HG02678 (cell line): ENCODE measurements around the gene CELSR1.
A peak's percentile ranks its signal among the peaks of the same experiment; 100 is the strongest.

Source experiments
- ATAC-seq: cut with Tn5 transposase; IDR thresholded peaks from one replicate; pipeline ENCODE4 v1.9.1; 2021; ENCODE audit warnings: mild to moderate bottlenecking, moderate library complexity; ENCODE audit not compliant: unreplicated experiment

Gene CELSR1

DNA sequence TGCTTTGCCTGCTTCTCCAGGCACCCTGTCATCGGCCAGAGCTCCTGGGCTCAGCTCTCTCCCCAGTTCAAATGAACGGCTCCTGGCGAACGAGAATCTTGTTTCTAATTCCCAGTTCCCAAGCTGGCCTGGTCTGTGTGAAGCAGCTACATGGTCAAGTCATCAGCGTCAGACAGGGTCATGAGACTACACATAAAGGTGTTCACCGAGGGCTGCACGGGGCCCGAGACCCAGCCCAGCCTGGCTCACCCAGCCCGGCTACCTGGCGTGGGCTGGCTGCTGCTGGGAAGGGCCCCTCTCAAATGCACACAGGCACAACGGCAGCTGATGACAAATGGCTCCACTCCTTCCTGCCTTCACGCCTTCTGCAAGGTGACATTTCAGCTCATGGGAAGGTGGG lies 14.6 kb upstream of the CELSR1 start:
- ATAC-seq: no peak

DNA sequence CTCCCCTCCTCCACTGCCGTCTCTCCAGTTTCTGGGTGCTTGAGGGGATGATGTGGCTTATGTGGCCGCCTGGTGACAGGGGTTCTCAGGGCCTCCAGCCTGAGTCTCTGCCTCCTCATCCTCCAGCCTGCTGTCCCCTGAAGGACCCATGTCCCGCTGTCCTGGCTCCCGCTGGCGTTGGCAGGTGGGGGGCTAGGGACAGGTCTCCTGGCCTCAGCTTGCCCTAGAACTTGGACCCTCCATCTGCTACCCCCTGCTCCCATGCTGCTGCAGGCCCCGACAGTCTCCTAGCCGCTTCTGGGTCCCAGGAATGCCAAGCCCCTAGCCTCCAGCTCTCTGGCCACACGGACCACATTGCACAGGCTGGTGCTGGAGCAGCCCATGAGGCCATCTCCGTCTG lies 13.9 kb upstream of the CELSR1 start:
- ATAC-seq: no peak

DNA sequence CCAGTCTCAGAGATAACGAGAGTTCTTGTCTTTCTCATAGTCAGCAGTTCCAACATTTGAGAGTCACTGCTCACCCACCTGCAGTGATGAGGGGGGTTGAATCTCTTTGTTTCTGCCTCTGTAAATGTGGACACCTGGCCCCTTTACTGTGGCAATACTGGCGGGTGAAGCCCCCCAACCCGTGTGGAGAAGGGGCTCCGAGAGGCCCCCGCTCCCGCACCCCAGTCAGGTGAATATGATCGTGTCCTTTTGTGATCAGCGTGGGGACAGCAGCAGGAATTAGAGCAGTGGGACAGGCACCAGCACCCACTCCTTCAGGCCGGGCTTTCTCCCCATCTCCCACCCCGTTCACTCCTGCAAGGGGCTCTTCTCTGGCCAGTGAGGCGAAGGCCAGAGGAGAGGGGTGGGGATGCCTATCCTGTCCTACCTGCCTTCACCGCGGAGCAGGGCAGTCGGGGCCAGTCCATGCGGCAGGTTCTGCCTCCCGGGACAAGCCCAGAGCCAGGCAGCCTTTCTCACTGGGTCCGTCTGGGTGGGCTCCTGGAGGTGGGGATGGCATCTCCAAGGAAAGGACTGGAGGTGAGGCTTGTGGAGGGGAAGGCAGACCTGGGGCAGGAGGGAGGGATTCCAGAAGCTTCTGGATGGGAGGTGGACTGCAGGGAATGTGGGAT lies 12.7 kb upstream of the CELSR1 start:
- no peak for ATAC-seq

DNA sequence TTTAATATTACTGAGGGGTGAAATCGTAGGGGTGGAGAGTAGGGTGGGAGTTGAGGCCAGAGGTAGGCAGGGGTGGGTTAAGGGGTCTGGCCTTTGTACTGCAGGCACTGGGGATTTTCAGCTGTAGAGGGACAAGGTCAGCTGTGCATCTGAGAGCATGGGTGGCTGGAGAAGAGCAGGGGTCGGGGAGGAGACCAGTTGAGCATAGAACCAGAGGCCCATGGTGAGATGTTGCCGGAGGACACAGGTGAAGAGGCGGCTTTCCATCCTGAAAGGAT lies 12.1 kb upstream of the CELSR1 start:
- ATAC-seq: no peak

DNA sequence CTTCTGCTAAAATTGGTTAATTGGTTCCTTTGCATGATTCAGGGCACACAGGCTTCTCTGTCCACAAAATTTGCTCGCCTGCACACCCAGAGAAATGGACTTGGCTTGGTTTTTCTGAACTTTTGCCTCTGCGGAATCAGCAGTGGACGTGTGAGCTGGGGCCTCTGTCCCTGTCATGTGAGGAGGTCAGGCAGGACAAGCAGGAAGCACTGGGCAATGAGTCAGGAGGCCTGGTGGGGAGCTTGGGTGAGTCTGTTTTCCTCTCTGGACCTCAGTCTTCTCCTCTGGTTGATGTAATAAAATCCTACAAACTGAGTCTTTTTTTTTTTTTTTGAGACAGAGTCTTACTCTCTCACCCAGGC lies 10.4 kb upstream of the CELSR1 start:
- ATAC-seq: no peak

DNA sequence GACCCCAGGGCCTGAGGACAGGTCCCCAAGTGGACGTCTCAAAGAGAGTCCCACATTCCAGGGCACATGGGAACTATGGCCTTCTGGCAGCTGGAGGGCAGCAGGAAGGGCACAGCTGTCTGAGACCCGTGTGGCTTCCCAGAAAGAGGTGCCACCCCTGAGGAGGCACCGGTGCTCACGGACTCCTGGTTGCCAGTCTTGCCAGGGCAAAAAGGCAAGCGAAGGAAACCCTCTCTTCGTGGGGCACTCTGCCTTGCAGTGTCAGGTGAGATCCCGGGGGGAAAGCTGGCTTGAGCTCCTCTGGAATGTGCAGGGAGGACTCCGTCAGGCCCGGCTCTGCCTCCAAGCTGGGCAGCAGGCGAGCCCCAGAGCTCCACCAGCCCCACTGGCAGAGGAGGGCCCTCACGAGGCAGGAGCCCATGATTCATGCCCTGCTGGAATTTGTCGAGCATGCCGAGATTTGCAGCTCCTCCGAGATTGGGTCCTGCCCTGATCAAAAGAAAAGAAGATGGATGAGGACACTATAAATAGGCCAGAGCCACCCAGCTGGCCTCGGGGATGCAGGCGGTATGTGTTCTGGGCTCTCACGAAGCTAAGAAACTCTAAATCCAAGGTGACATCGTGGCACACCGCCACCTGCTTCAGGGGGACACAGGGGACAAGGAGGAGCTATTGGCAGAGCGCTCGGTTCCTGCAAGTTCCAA lies 9.9 kb upstream of the CELSR1 start:
- no peak for ATAC-seq

DNA sequence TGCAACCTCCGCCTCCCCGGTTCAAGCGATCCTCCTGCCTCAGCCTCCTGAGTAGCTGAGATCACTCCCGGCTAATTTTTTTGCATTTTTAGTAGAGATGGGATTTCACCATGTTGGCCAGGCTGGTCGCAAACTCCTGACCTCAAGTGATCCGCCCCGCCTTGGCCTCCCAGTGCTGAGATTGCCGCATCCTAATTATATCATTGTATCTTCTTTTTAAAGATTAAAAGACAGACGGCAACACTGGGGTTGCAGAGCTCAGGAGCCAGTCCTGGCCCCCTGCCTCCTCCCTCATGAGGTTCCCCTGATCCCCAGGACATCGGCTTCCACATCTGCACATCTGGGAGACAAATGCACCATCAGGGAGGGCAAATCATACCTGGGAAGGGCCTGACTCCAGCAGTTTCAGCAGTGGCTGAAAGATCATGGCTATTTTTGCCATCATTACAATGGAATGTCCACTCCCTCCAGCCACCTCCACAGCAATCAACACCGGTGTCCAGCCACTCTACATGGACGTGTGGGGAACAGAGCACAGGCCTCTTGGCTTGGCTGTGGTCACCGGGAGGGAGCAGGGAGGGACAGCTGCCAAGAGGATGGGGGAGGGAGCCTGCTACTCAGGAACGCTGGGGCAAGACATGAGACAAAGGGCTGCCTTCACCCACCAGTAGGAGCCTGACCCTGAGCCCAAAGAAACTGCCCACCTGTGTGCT lies 9.2 kb upstream of the CELSR1 start:
- ATAC-seq: no peak

DNA sequence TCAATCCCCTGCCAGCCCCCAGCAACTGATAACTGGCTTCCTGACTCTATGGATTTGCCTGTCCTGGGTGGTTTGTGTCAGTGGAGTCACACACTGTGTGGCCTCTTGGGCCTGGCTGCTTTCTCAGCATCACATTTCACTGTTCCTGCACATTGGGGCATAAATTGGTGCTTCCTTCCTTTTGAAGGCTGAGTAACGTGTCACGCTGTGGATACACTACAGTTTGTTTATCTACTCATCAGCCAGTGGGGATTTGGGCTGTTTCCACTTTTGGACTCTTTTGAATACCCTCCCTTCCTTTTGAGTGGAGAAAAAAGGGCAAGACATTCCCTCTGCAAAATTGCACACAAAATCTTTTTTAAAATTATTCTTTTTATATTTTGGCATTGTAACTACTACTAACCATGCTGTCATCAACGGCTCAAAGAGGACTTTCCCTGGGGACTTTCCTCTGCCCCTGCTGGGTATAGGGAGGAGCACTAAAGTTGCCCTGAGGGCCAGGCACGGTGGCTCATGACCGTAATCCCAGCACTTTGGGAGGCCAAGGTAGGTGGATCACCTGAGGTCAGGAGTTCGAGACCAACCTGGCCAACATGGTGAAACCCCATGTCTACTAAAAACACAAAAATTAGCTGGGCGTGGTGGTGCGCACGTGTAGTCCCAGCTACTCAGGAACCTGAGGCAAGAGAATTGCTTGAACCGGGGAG lies 7.8 kb upstream of the CELSR1 start:
- no peak for ATAC-seq

DNA sequence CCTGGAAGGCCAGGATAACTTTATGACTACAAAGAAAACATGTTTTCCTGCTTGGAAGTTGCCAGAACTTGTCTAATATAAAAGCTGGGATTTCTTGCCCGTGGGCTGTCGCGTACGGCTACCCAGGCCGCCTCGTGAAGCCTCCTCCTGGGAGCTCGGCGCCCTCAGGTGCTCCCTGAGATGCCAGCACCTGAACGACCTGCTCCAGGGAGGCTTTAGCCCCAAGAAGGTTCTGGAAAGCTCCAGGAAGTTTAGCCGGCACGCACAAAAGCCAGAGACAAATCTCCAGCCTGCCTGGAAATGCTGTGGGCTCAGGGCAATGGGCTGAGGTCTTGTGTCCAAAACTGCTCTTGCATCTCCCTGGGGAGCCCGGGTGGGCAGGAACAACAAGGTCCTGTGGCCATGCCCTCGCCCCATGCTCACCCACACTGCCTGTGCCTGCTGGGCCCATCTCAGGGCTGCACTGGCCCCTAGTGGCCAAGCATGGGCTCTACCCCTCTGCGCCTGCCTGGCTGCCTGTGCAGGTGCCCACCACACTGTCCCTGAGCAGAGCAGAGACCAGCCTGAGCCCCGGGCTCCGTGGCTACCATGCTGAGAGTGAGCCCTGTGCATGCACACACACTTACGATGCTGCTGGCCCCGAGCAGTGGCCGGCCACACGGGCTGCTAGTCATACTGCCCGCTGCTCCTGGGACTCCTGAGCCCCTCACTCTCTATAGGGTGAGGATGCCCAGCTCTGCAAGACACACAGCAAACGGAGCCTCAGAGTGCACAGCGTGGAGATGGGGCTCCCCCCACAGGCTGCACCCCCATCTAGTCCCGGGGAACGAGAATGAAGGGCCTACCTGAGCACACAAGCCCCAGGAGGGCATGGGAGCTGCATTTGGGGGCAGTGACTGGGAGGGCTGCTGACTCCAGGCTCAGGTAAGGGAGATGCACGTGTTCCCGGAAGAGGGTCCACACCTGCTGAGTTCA lies 4.9 kb upstream of the CELSR1 start:
- peak; percentile 72 for ATAC-seq

DNA sequence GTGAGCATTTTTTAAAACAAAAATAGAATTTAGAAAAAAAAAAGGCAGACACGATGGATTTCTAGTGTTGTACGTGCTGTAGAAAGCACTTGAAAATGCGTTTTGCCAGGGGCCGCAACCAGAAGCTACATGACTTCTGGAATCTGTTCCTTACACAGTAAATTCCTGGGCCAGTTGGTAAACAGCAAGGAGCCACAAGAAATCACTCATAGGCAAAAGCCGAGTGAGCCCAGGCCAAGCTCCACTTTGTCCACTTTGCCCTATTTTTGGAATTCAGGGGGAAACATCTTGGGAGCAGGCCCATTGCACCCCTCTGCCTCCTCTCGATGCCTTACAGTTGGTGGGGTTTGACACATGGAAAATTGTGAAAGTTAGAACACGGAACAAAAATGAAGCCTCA lies 4.1 kb upstream of the CELSR1 start:
- ATAC-seq: no peak

DNA sequence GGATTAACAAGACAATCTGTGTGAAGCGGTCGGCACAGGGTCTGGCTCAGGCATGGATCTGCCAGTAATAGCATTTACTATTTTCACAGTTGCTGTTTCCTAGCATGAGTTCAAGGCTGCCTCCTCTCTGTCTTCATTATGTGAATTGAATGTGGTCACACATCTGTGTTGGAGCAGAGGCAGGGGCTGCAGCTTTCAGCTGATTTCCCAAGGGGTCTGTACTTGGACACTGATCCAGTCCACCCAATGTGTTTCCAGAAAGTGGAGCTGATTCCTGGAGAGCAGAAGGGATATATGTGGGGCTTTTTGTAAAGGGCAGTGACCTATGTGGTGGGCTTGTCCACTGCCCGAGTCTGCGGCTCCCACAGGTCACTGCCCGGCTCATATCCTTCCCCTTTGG lies 3.5 kb upstream of the CELSR1 start:
- no peak for ATAC-seq

DNA sequence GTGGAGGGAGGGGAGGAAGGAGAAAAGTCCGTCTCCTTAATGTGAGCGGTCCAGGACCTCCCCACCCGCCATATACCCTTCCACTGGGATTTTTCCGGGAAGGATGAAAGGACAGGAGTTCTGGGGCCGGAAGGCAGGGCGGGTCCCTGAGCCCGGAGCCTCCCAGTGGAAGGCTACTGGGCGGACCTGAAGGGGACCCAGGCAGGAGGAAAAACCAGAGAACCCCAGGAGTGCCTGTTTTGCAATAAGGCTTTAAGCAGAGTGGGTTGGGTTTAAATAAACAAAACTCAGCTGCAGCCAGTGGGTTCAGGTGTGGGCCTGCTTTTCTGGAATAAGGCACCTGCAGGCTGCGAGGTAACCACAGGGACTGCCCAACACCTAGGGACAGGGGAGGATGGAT lies 1.7 kb upstream of the CELSR1 start:
- no peak for ATAC-seq

DNA sequence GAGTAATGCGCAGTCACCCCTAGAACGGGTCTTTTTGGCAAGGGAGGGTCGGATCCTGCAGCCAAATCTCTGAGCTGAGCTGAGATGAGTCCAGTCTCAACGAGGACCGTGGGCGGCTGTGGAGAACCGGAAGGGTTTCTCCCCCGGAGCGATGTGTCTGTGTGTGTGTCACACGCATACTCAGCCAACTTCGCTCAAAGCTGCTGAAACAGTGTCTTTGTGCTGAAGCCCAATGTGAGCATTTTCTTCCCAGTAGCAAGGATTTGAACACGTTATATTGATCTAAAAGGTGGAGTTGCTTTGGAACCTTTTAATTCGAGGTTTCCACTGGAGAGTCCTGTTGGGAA lies 1.4 kb upstream of the CELSR1 start:
- no peak for ATAC-seq

DNA sequence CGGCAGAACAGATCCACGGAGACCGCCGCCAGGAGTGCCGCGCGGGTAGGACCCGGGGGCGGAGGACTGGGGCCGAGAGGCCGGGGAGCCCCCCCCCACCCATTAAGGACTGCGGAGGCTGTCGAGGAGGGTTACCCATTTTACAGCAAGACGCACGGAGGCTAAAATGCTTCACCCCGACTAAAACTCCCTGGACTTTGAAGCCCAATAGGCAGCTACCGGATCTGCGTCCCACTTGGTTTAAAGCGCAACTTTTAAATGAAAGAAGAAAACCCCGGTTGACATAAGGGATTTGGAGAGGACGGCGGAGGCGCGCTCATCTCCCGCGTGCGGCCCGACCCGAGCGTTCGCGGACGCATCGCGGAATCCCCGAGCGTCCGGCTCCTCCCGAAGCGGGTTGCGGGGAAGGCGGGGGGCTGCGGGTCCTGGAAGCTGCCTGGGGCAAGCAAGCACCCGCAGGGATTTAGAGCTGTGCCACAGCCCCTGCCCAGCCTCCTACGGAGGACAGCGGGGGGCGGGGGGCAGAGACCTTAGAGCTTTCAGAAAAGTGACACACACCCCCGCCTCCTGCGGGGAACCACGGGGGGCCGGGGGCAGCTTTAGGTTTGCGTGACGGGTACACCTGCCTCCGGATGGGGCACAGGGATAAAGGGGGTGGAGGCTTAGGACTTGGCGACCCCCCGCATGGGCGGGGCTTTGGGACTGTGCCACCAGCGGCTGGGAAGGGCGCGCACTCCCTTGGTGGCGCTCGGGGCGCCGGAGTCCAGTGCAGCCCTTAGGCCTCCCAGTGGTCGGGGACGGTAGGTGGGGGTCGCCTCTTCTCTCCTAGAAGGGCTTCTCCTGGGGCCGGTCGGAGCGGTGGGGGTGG lies 760 bp upstream of the CELSR1 start:
- ATAC-seq: no peak

DNA sequence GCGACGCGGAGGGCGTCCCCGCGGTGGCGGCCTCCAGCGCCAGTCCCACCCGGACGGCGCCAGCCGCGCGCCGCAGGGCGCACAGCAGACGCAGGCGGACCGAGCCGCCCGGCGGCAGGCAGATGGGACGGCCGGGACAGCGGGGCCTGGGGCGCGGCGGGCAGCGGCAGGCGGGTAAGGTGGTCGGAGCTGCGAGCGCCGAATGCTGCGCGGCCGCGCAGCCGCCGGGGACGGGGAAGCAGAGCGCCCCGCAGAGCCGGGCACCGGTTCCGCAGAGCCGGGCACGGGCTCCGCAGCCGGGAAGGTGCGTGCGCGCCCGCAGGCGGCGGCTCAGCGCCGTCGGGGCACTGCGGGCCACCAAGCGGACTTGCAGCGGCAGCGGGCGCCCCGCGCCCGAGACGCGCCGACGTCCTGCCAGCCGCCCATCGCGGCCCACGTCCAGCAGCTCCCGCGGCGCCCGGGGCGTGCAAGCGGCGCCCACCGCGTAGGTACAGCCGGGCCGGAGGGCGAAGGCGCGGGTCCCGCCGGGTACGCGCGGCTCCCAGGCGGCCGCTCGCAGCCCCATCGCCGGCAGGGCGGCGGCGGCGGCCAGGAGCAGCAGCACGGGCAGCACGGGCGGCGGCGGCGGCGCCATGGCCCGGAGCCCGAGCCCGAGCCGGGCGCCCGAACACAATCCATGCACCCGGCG lies 739 bp downstream of the CELSR1 start:
- no peak for ATAC-seq

DNA sequence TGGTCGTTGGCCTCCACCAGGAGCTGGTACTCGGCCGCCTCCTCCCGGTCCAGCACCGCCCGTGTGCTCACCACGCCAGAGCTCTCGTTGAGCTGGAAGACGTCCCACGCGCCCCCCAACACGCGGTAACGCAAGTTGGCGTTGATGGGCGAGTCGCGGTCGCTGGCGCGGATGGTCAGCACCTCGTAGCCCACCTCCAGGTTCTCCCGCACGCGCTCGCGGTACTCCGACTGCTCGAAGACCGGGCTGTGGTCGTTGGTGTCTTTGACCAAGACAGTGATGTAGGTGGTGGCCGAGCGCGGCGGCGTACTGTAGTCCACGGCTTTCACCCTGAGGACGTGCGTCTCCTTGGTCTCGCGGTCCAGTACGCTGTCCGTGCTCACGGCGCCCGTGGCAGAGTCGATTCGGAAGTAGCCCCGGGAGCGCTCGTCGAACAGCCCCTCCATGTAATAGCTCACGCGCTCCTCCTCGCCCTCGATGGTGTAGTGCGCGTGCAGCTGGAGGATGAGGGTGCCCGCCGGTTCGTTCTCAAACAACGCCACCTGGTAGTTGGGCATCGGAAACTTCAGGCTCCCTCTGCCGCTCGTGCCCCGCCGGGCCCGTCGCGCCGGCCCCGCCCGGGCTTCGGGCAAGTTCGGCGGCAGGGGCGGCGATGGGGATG lies 1.4 kb downstream of the CELSR1 start:
- no peak for ATAC-seq

DNA sequence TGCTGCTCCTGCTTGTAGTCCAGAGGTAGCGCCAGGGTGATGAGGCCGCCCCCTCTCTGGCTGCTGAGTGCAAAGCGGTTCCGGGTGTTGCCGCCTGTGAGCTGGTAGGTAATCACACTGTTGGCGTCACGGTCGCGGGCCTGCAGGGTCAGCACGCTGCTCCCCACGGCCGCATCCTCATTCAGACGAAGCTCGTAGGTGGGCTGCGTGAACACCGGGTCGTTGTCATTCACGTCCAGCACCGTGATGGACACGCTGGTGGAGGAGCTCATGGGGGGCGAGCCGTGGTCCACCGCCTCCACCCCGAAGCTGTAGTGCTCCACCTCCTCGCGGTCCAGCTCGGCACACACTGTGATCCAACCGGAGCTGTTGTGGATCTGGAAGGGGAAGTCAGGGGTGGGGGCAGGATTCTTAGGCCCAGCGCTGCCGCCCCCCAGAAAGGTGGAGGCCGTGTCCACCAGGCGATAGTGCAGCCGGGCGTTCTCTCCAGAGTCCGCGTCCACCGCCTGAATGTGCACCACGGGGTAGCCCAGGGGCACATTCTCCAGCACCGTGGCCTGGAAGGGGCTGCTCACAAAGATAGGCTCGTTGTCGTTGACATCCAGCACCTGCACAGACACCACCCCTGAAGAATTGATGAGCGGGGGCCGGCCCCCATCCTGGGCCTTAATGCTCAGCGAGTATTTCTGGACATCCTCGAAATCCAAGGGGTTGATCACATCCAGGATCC lies 2.4 kb downstream of the CELSR1 start:
- no peak for ATAC-seq

DNA sequence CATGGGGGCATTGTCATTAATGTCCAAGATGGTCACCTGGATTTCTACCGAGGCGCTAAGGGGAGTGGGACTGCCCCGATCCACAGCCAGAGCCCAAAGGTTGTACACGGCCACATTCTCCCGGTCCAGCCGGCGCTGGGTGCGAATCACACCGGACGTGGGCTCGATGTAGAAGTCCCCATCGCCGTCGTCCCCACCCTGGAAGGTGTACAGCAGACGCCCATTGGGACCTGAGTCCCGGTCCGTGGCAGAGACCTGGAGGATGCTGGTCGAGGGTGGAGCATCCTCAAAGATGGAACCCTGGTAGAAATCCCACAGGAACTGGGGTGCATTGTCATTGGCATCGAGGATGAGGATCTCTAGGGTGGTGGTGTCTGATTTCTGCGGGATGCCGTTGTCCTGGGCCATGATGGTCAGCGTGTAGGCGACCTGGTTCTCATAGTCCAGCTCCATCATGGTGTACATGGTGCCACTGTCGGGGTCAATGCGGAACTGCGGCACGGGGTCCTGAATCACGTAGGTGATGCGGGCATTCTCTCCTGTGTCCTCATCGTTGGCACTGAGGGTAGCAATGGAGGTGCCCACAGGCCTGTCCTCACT lies 3.1 kb downstream of the CELSR1 start:
- no peak for ATAC-seq
